ENCODE data around the gene MAP2K7.

Gene MAP2K7

GRCh38 chr19:7894612-7895309 lies 8.9 kb upstream of the MAP2K7 start:
- Histone ChIP-seq H3K79me1 (replicated peaks; ENCODE audit: low read length, poor library complexity, severe bottlenecking) (peaks cover 32% of the 10 kb centered on the region), H3K18ac (ENCODE audit: low read depth in 1 of 2, low read length in 2 of 2) (no peak overlapping the region), H3K4me1 (ENCODE audit: control insufficient read depth, insufficient read depth, low read depth, low read length) (peaks cover 23% of the 10 kb centered on the region), H3K4ac (ENCODE audit: low read depth in 1 of 2, low read length in 2 of 2) (no peak overlapping the region), H3K9ac (ENCODE audit: low read length) (no peak overlapping the region), H3K9me3 (ENCODE audit: control insufficient read depth, low read length) (no peaks in the 10 kb centered on the region), H3K14ac (ENCODE audit: low read length in 2 of 2) (no peak overlapping the region), H3K27me3 (ENCODE audit: control insufficient read depth in 1 of 2, insufficient read depth in 1 of 2, low read length in 2 of 2) (no peaks in the 10 kb centered on the region), H2BK12ac (ENCODE audit: low read length in 2 of 2) (no peak overlapping the region), H2BK5ac (ENCODE audit: low read depth, low read length, poor library complexity, severe bottlenecking) (no peak overlapping the region), H3K4me3 (ENCODE audit: insufficient read depth in 1 of 2, low read depth in 1 of 2, low read length in 2 of 2) (no peak overlapping the region), H3K23ac (ENCODE audit: low read length in 2 of 2) (no peak overlapping the region), H4K91ac (ENCODE audit: low read length) (no peak overlapping the region), H3K27ac (ENCODE audit: low read length, poor library complexity, severe bottlenecking) (no peak overlapping the region), H2BK15ac (ENCODE audit: low read depth, poor library complexity, severe bottlenecking) (no peak overlapping the region), H2AFZ (ENCODE audit: low read depth, low read length) (no peak overlapping the region), H2BK120ac (ENCODE audit: low read depth, low read length) (no peak overlapping the region), H4K8ac (ENCODE audit: low read length) (no peak overlapping the region), H3K4me2 (ENCODE audit: low read length, poor library complexity, severe bottlenecking) (no peak overlapping the region), H3K36me3 (ENCODE audit: control insufficient read depth in 1 of 2, insufficient read depth in 2 of 2, low read depth in 1 of 2, low read length in 2 of 2) (peaks cover 12 to 27% of the 10 kb centered on the region in 2 experiments), H2AK5ac (ENCODE audit: low read length, severe bottlenecking) (no peak overlapping the region)
- 75% methylated on average over 18 of the region's 18 CpGs for WGBS
- no peak for DNase-seq

GRCh38 chr19:7895565-7895964 lies 8.1 kb upstream of the MAP2K7 start:
- peaks cover 19 to 35% of the 10 kb centered on the region in 2 experiments for H3K36me3 ChIP-seq (ENCODE audit: control insufficient read depth in 1 of 2, insufficient read depth in 2 of 2, low read depth in 1 of 2, low read length in 2 of 2)
- no peak overlapping the region for H2AFZ ChIP-seq (ENCODE audit: low read depth, low read length)
- no peak overlapping the region for H3K23ac ChIP-seq (ENCODE audit: low read length in 2 of 2)
- H3K14ac ChIP-seq (ENCODE audit: low read length in 2 of 2) = no peak overlapping the region
- H2BK15ac ChIP-seq (ENCODE audit: low read depth, poor library complexity, severe bottlenecking) = no peak overlapping the region
- H3K4me1 ChIP-seq (ENCODE audit: control insufficient read depth, insufficient read depth, low read depth, low read length) = peaks cover 23% of the 10 kb centered on the region
- H2BK12ac ChIP-seq (ENCODE audit: low read length in 2 of 2) = peak overlapping the region in 1 of 2 experiments; percentile 37
- no peak overlapping the region for H3K4me2 ChIP-seq (ENCODE audit: low read length, poor library complexity, severe bottlenecking)
- DNase-seq = no peak
- no peaks in the 10 kb centered on the region for H3K9me3 ChIP-seq (ENCODE audit: control insufficient read depth, low read length)
- H3K79me1 ChIP-seq (replicated peaks; ENCODE audit: low read length, poor library complexity, severe bottlenecking) = peaks cover 39% of the 10 kb centered on the region
- H2BK120ac ChIP-seq (ENCODE audit: low read depth, low read length) = no peak overlapping the region
- H4K91ac ChIP-seq (ENCODE audit: low read length) = no peak overlapping the region
- H3K4ac ChIP-seq (ENCODE audit: low read depth in 1 of 2, low read length in 2 of 2) = no peak overlapping the region
- H3K18ac ChIP-seq (ENCODE audit: low read depth in 1 of 2, low read length in 2 of 2) = no peak overlapping the region
- no peak overlapping the region for H3K4me3 ChIP-seq (ENCODE audit: insufficient read depth in 1 of 2, low read depth in 1 of 2, low read length in 2 of 2)
- no peak overlapping the region for H3K27ac ChIP-seq (ENCODE audit: low read length, poor library complexity, severe bottlenecking)
- WGBS = 95% methylated on average over 13 of the region's 13 CpGs
- no peaks in the 10 kb centered on the region for H3K27me3 ChIP-seq (ENCODE audit: control insufficient read depth in 1 of 2, insufficient read depth in 1 of 2, low read length in 2 of 2)
- H4K8ac ChIP-seq (ENCODE audit: low read length) = no peak overlapping the region
- no peak overlapping the region for H2BK5ac ChIP-seq (ENCODE audit: low read depth, low read length, poor library complexity, severe bottlenecking)
- no peak overlapping the region for H2AK5ac ChIP-seq (ENCODE audit: low read length, severe bottlenecking)
- no peak overlapping the region for H3K9ac ChIP-seq (ENCODE audit: low read length)

GRCh38 chr19:7897292-7897691 lies 6.4 kb upstream of the MAP2K7 start:
- H2AFZ ChIP-seq (ENCODE audit: low read depth, low read length) = no peak overlapping the region
- peaks cover 19 to 43% of the 10 kb centered on the region in 2 experiments for H3K36me3 ChIP-seq (ENCODE audit: control insufficient read depth in 1 of 2, insufficient read depth in 2 of 2, low read depth in 1 of 2, low read length in 2 of 2)
- 91% methylated on average over 11 of the region's 11 CpGs for WGBS
- peaks cover 35% of the 10 kb centered on the region for H3K79me1 ChIP-seq (replicated peaks; ENCODE audit: low read length, poor library complexity, severe bottlenecking)
- H3K4me2 ChIP-seq (ENCODE audit: low read length, poor library complexity, severe bottlenecking) = no peak overlapping the region
- DNase-seq = no peak
- H3K27ac ChIP-seq (ENCODE audit: low read length, poor library complexity, severe bottlenecking) = no peak overlapping the region
- peaks cover 12% of the 10 kb centered on the region for H3K4me1 ChIP-seq (ENCODE audit: control insufficient read depth, insufficient read depth, low read depth, low read length)
- H3K27me3 ChIP-seq (ENCODE audit: control insufficient read depth in 1 of 2, insufficient read depth in 1 of 2, low read length in 2 of 2) = no peaks in the 10 kb centered on the region
- H3K23ac ChIP-seq (ENCODE audit: low read length in 2 of 2) = no peak overlapping the region
- no peak overlapping the region for H2AK5ac ChIP-seq (ENCODE audit: low read length, severe bottlenecking)
- no peak overlapping the region for H4K91ac ChIP-seq (ENCODE audit: low read length)
- H3K4ac ChIP-seq (ENCODE audit: low read depth in 1 of 2, low read length in 2 of 2) = no peak overlapping the region
- H2BK15ac ChIP-seq (ENCODE audit: low read depth, poor library complexity, severe bottlenecking) = no peak overlapping the region
- no peak overlapping the region for H3K18ac ChIP-seq (ENCODE audit: low read depth in 1 of 2, low read length in 2 of 2)
- no peak overlapping the region for H3K14ac ChIP-seq (ENCODE audit: low read length in 2 of 2)
- H3K9me3 ChIP-seq (ENCODE audit: control insufficient read depth, low read length) = no peaks in the 10 kb centered on the region
- no peak overlapping the region for H3K4me3 ChIP-seq (ENCODE audit: insufficient read depth in 1 of 2, low read depth in 1 of 2, low read length in 2 of 2)
- H2BK5ac ChIP-seq (ENCODE audit: low read depth, low read length, poor library complexity, severe bottlenecking) = no peak overlapping the region
- H3K9ac ChIP-seq (ENCODE audit: low read length) = no peak overlapping the region
- no peak overlapping the region for H2BK12ac ChIP-seq (ENCODE audit: low read length in 2 of 2)
- no peak overlapping the region for H4K8ac ChIP-seq (ENCODE audit: low read length)
- H2BK120ac ChIP-seq (ENCODE audit: low read depth, low read length) = no peak overlapping the region

GRCh38 chr19:7898967-7899366 lies 4.7 kb upstream of the MAP2K7 start:
- H3K27me3 ChIP-seq (ENCODE audit: control insufficient read depth in 1 of 2, insufficient read depth in 1 of 2, low read length in 2 of 2) = no peaks in the 10 kb centered on the region
- H2BK5ac ChIP-seq (ENCODE audit: low read depth, low read length, poor library complexity, severe bottlenecking) = no peak overlapping the region
- H3K4me2 ChIP-seq (ENCODE audit: low read length, poor library complexity, severe bottlenecking) = no peak overlapping the region
- H3K79me1 ChIP-seq (replicated peaks; ENCODE audit: low read length, poor library complexity, severe bottlenecking) = peaks cover 34% of the 10 kb centered on the region
- H3K14ac ChIP-seq (ENCODE audit: low read length in 2 of 2) = no peak overlapping the region
- H3K4ac ChIP-seq (ENCODE audit: low read depth in 1 of 2, low read length in 2 of 2) = no peak overlapping the region
- no peak overlapping the region for H3K23ac ChIP-seq (ENCODE audit: low read length in 2 of 2)
- H3K4me1 ChIP-seq (ENCODE audit: control insufficient read depth, insufficient read depth, low read depth, low read length) = peaks cover 13% of the 10 kb centered on the region
- no peak overlapping the region for H2AK5ac ChIP-seq (ENCODE audit: low read length, severe bottlenecking)
- no peak overlapping the region for H3K9ac ChIP-seq (ENCODE audit: low read length)
- no peak overlapping the region for H2BK12ac ChIP-seq (ENCODE audit: low read length in 2 of 2)
- H3K18ac ChIP-seq (ENCODE audit: low read depth in 1 of 2, low read length in 2 of 2) = no peak overlapping the region
- peaks cover 19 to 43% of the 10 kb centered on the region in 2 experiments for H3K36me3 ChIP-seq (ENCODE audit: control insufficient read depth in 1 of 2, insufficient read depth in 2 of 2, low read depth in 1 of 2, low read length in 2 of 2)
- no peak overlapping the region for H4K8ac ChIP-seq (ENCODE audit: low read length)
- H2BK15ac ChIP-seq (ENCODE audit: low read depth, poor library complexity, severe bottlenecking) = no peak overlapping the region
- no peaks in the 10 kb centered on the region for H3K9me3 ChIP-seq (ENCODE audit: control insufficient read depth, low read length)
- H3K27ac ChIP-seq (ENCODE audit: low read length, poor library complexity, severe bottlenecking) = no peak overlapping the region
- DNase-seq = no peak
- no peak overlapping the region for H4K91ac ChIP-seq (ENCODE audit: low read length)
- H2BK120ac ChIP-seq (ENCODE audit: low read depth, low read length) = no peak overlapping the region
- H2AFZ ChIP-seq (ENCODE audit: low read depth, low read length) = no peak overlapping the region
- 96% methylated on average over 16 of the region's 16 CpGs for WGBS
- no peak overlapping the region for H3K4me3 ChIP-seq (ENCODE audit: insufficient read depth in 1 of 2, low read depth in 1 of 2, low read length in 2 of 2)
